ENCODE data around the gene FNDC5. TPM values are rescaled to one million over a fixed set of nuclear protein-coding genes. Genes with fewer than 3 reads are reported as not detected.

The FNDC5 gene
- total and polyA plus RNA-seq, 2 of the 13 experiments (the other 11 are each of a cell fraction or from before 2014, with no cell fraction given), result 1.4 to 3.1 TPM

GRCh38 chr1:32886004-32886827 is 15.5 kb upstream of the FNDC5 start, which contains the start of gene HPCA (continued):
- no peak for TF ChIP-seq RORA (CRISPR knock-in tag; IDR thresholded peaks at IDR 0.05)
- TF ChIP-seq IRF2 (CRISPR knock-in tag; IDR thresholded peaks at IDR 0.05), result peak; percentile 73
- peak; percentile 90 for TF ChIP-seq ZFAT (CRISPR knock-in tag; conservative IDR thresholded peaks at IDR 0.05)
- TF ChIP-seq NFATC3 (CRISPR knock-in tag; IDR thresholded peaks at IDR 0.05), result peak; percentile 94; the same call in 1 of the 2 replicates
- no peak for TF ChIP-seq ZNF34 (CRISPR knock-in tag; IDR thresholded peaks at IDR 0.05; ENCODE audit: borderline replicate concordance)
- TF ChIP-seq ATF2 (CRISPR knock-in tag; IDR thresholded peaks at IDR 0.05), result peak; percentile 92
- TF ChIP-seq RBM39 (IDR thresholded peaks at IDR 0.05; ENCODE audit: low read depth, low read length, poor library complexity, severe bottlenecking), result no peak
- TF ChIP-seq ZNF563 (CRISPR knock-in tag; IDR thresholded peaks at IDR 0.05), result peak; percentile 99
- TF ChIP-seq ZNF660 (CRISPR knock-in tag; IDR thresholded peaks at IDR 0.05; ENCODE audit: borderline replicate concordance, low read depth), result peak; percentile 94; the same call in 1 of the 2 replicates
- TF ChIP-seq ZNF329 (CRISPR knock-in tag; IDR thresholded peaks at IDR 0.05; ENCODE audit: low read depth), result peak; percentile 91
- no peak for TF ChIP-seq GTF3A (CRISPR knock-in tag; conservative IDR thresholded peaks at IDR 0.05)
- TF ChIP-seq RNF2 (conservative IDR thresholded peaks at IDR 0.05; ENCODE audit: low read depth), result no peak
- peak; percentile 99 for TF ChIP-seq STAT5B (CRISPR knock-in tag; IDR thresholded peaks at IDR 0.05)
- TF ChIP-seq LRRFIP1 (CRISPR knock-in tag; conservative IDR thresholded peaks at IDR 0.05), result peak; percentile 98
- TF ChIP-seq ARNT2 (CRISPR knock-in tag; IDR thresholded peaks at IDR 0.05; ENCODE audit: low read depth), result peak; percentile 99
- peak; percentile 96 for TF ChIP-seq NR1H2 (CRISPR knock-in tag; IDR thresholded peaks at IDR 0.05; ENCODE audit: borderline replicate concordance, low read depth)
- peak; percentile 88; the same call in 1 of the 2 replicates for TF ChIP-seq ZNF253 (CRISPR knock-in tag; IDR thresholded peaks at IDR 0.05; ENCODE audit: borderline replicate concordance)
- TF ChIP-seq ATF7-NPFF (CRISPR knock-in tag; IDR thresholded peaks at IDR 0.05; ENCODE audit: low read depth), result peak; percentile 99
- peak; percentile 83; the same call in 1 of the 2 replicates for TF ChIP-seq E2F2 (CRISPR knock-in tag; IDR thresholded peaks at IDR 0.05; ENCODE audit: borderline replicate concordance)
- TF ChIP-seq RXRB (CRISPR knock-in tag; IDR thresholded peaks at IDR 0.05; ENCODE audit: borderline replicate concordance), result peak; percentile 89
- TF ChIP-seq ZNF17 (CRISPR knock-in tag; IDR thresholded peaks at IDR 0.05), result peak; percentile 92; the same call in 1 of the 2 replicates
- peak; percentile 97; the same call in 1 of the 2 replicates for TF ChIP-seq ZNF570 (CRISPR knock-in tag; IDR thresholded peaks at IDR 0.05; ENCODE audit: borderline replicate concordance)
- TF ChIP-seq ELF1 (CRISPR knock-in tag; IDR thresholded peaks at IDR 0.05), result peak; percentile 55
- TF ChIP-seq ZNF326 (CRISPR knock-in tag; IDR thresholded peaks at IDR 0.05; ENCODE audit: borderline replicate concordance), result no peak
- TF ChIP-seq ZNF768 (CRISPR knock-in tag; IDR thresholded peaks at IDR 0.05), result peak; percentile 89
- TF ChIP-seq ZNF564 (CRISPR knock-in tag; IDR thresholded peaks at IDR 0.05), result peak; percentile 95
